Colonic mucosa (tissue), 4 donors: Measurements from ENCODE around the gene RREB1. TPM values are rescaled to one million over a fixed set of nuclear protein-coding genes. Genes with fewer than 3 reads are reported as not detected.

Experiments
- DNase-seq: peaks from one replicate; pipeline ENCODE4 v3.0.0-alpha.2; 2020
- H3K27ac ChIP-seq: fragments of 200-600 bp; one replicate; pipeline ENCODE4 v1.8.0; 2021
- H3K27me3 ChIP-seq: fragments of 200-600 bp; one replicate; pipeline ENCODE4 v1.8.0; 2021
- H3K36me3 ChIP-seq: fragments of 200-600 bp; one replicate; pipeline ENCODE4 v1.8.0; 2021
- H3K4me1 ChIP-seq: fragments of 200-600 bp; one replicate; pipeline ENCODE4 v1.8.0; 2021; ENCODE audit warnings: mild to moderate bottlenecking
- H3K4me3 ChIP-seq: fragments of 200-600 bp; one replicate; pipeline ENCODE4 v1.8.0; 2021
- H3K9ac ChIP-seq, 2 donors: one replicate each; pipeline ENCODE4 v1.7.0; 2013; ENCODE audit warnings: control low read depth in 2 of 2, low read depth in 2 of 2, low read length in 2 of 2
- H3K9me3 ChIP-seq: fragments of 200-600 bp; one replicate; pipeline ENCODE4 v1.8.0; 2021
- CTCF ChIP-seq: fragments of 200-600 bp; IDR thresholded peaks from one replicate; pipeline ENCODE4 v1.8.0; 2022; ENCODE audit warnings: antibody characterized with exemption, mild to moderate bottlenecking
- intact Hi-C: fragments of 100-400 bp; cut with DNase I; formaldehyde crosslinking; loops from one replicate; pipeline ENCODE4 v1.14.1; 2022
- total RNA-seq, 2 donors: library from RNA; stranded (reverse); fragmentation: NEBNext Ultra II Directional in 1 of 2; extraction: Animal tissue kit (Norgen Biotek cat#: 25700) in 1 of 2; gene quantifications; one replicate each; pipeline ENCODE4 v1.2.1, GENCODE V29; 2021
- donor health status: healthy.
- donor health status: DM: no; HTN: no; CAD: no.
- donor health status: DM: no; HTN: no; CAD: no.

Gene RREB1
- total RNA-seq, 2 donors from 2014 or later = 79.0 to 81.3 TPM

- Histone ChIP-seq H3K27ac (no peak overlapping the region), H3K9me3 (no peaks in the 10 kb centered on the region), H3K4me3 (no peak overlapping the region), H3K27me3 (no peaks in the 10 kb centered on the region), H3K36me3 (no peaks in the 10 kb centered on the region), H3K9ac (peak overlapping the region in 1 of 2 donors; percentile 26), H3K4me1 (no peaks in the 10 kb centered on the region)
- no peak for DNase-seq
- intact Hi-C loops = no loop called here
- no peak for TF ChIP-seq CTCF
Observed at GRCh38 chr6:7077856-7078255, 29.9 kb upstream of the RREB1 start.

- Histone ChIP-seq H3K9me3 (no peaks in the 10 kb centered on the region), H3K27ac (no peak overlapping the region), H3K4me1 (no peaks in the 10 kb centered on the region), H3K9ac (no peak overlapping the region), H3K27me3 (no peaks in the 10 kb centered on the region), H3K4me3 (no peak overlapping the region), H3K36me3 (no peaks in the 10 kb centered on the region)
- DNase-seq = no peak
- TF ChIP-seq CTCF = no peak
- intact Hi-C loops = no loop called here
Observed at GRCh38 chr6:7078856-7079255, 28.9 kb upstream of the RREB1 start.

- H3K36me3 ChIP-seq = no peaks in the 10 kb centered on the region
- TF ChIP-seq CTCF = no peak
- H3K9ac ChIP-seq = no peak overlapping the region
- H3K27me3 ChIP-seq = no peaks in the 10 kb centered on the region
- no peaks in the 10 kb centered on the region for H3K9me3 ChIP-seq
- H3K27ac ChIP-seq = no peak overlapping the region
- no peaks in the 10 kb centered on the region for H3K4me1 ChIP-seq
- intact Hi-C loops = no loop called here
- no peak for DNase-seq
- H3K4me3 ChIP-seq = no peak overlapping the region
Observed at GRCh38 chr6:7080311-7080710, 27.4 kb upstream of the RREB1 start.

- Histone ChIP-seq H3K27me3 (no peaks in the 10 kb centered on the region), H3K4me3 (no peak overlapping the region), H3K9me3 (no peaks in the 10 kb centered on the region), H3K27ac (no peak overlapping the region), H3K9ac (peak overlapping the region in 1 of 2 donors; percentile 68), H3K4me1 (peaks cover 7% of the 10 kb centered on the region), H3K36me3 (no peaks in the 10 kb centered on the region)
- intact Hi-C loops = no loop called here
- DNase-seq = peak; percentile 41
- TF ChIP-seq CTCF = no peak
Observed at GRCh38 chr6:7085911-7086310, 21.9 kb upstream of the RREB1 start.

GRCh38 chr6:7086488-7086887 lies 21.3 kb upstream of the RREB1 start:
- H3K36me3 ChIP-seq = no peaks in the 10 kb centered on the region
- no peaks in the 10 kb centered on the region for H3K9me3 ChIP-seq
- peak; percentile 32 for DNase-seq
- peaks cover 7% of the 10 kb centered on the region for H3K4me1 ChIP-seq
- intact Hi-C loops = no loop called here
- no peaks in the 10 kb centered on the region for H3K27me3 ChIP-seq
- peak overlapping the region; percentile 7 for H3K4me3 ChIP-seq
- peak overlapping the region in 1 of 2 donors; percentile 68 for H3K9ac ChIP-seq
- H3K27ac ChIP-seq = peak overlapping the region; percentile 84
- TF ChIP-seq CTCF = no peak

GRCh38 chr6:7087066-7087465 lies 20.7 kb upstream of the RREB1 start:
- DNase-seq = no peak
- intact Hi-C loops = no loop called here
- H3K27me3 ChIP-seq = no peaks in the 10 kb centered on the region
- peak overlapping the region; percentile 84 for H3K27ac ChIP-seq
- peak overlapping the region in 1 of 2 donors; percentile 68 for H3K9ac ChIP-seq
- H3K36me3 ChIP-seq = no peaks in the 10 kb centered on the region
- no peaks in the 10 kb centered on the region for H3K9me3 ChIP-seq
- peaks cover 7% of the 10 kb centered on the region for H3K4me1 ChIP-seq
- no peak for TF ChIP-seq CTCF
- peak overlapping the region; percentile 7 for H3K4me3 ChIP-seq
